Stimulated activated CD4-positive, alpha-beta T cell treated with anti-CD3 and anti-CD28 coated beads, Interleukin-4, amount 100 ng/mL, for 1 hour (primary cell): ENCODE data around the gene KRTAP10-10.

ENCODE experiments used
- DNase-seq: peaks from one replicate; pipeline ENCODE4 v3.0.0-alpha.2; 2020

Gene KRTAP10-10

GRCh38 chr21:44686000-44686781 is 49.0 kb downstream of the KRTAP10-10 start:
- DNase-seq = no peak

DNA sequence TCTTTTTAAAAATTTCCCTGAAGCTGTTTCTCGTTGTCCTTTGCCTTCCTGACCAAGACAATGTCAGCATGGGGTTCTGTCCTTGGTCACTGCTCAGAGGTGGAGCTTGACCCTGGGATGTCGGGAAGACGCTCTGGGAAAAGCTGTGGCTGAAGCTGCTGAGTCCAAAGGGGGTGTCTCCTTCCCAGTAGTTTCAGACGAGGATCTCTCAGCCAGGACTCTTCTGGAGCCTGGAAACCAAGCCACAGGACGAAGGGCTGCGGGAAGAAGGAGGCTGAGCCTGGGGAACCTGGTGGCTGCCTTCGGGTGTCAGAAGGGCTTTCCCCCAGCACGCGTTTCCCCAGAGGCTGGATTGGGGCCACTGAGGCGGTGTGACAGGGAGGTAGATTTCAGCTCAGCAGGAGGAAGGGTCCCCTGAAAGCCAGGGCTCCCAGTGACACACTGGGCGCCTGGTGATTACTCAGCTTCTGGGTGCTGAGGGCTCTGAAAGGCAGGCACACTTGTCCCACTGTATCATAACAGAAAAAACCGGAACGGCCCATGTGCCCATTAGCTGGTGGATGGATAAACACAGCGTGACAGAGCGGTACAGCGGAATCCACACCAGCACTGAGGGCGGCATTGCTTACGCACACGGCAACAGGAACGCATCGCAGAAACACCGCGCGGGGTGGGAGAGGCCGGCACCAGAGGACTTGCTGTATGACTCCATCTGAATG is 49.8 kb downstream of the KRTAP10-10 start:
- no peak for DNase-seq

GRCh38 chr21:44687671-44688070 is 50.5 kb downstream of the KRTAP10-10 start:
- no peak for DNase-seq
